Activated naive CD8-positive, alpha-beta T cell treated with anti-CD3 and anti-CD28 coated beads, Interleukin-2, amount 50 U/mL, for 24 hours (primary cell): ENCODE data around the gene IFT122.
"Not testable (repeated sequence)": the region's sequence is repeated elsewhere in the genome, so short reads cannot be mapped to it uniquely, and the experiment has no call there.

Experiments
- ATAC-seq: fragments of 150-1000 bp; cut with Tn5 transposase; one replicate; pipeline ENCODE4 v1.10.0; 2021
- DNase-seq: peaks from one replicate; pipeline ENCODE4 v3.0.0; 2021
- H3K27ac Mint-ChIP-seq: one replicate; pipeline ENCODE4 v1.8.0; 2021; ENCODE audit warnings: mild to moderate bottlenecking, mixed read lengths
- H3K27me3 Mint-ChIP-seq: one replicate; pipeline ENCODE4 v1.8.0; 2021; ENCODE audit warnings: mixed read lengths
- H3K36me3 Mint-ChIP-seq: one replicate; pipeline ENCODE4 v1.8.0; 2021; ENCODE audit warnings: low read depth, mixed read lengths
- H3K4me1 Mint-ChIP-seq: one replicate; pipeline ENCODE4 v1.8.0; 2021; ENCODE audit warnings: mixed read lengths
- H3K4me3 Mint-ChIP-seq: one replicate; pipeline ENCODE4 v1.8.0; 2021; ENCODE audit warnings: mild to moderate bottlenecking, moderate library complexity, mixed read lengths
- H3K9me3 Mint-ChIP-seq: one replicate; pipeline ENCODE4 v1.8.0; 2021; ENCODE audit warnings: mixed read lengths

IFT122 gene

DNA sequence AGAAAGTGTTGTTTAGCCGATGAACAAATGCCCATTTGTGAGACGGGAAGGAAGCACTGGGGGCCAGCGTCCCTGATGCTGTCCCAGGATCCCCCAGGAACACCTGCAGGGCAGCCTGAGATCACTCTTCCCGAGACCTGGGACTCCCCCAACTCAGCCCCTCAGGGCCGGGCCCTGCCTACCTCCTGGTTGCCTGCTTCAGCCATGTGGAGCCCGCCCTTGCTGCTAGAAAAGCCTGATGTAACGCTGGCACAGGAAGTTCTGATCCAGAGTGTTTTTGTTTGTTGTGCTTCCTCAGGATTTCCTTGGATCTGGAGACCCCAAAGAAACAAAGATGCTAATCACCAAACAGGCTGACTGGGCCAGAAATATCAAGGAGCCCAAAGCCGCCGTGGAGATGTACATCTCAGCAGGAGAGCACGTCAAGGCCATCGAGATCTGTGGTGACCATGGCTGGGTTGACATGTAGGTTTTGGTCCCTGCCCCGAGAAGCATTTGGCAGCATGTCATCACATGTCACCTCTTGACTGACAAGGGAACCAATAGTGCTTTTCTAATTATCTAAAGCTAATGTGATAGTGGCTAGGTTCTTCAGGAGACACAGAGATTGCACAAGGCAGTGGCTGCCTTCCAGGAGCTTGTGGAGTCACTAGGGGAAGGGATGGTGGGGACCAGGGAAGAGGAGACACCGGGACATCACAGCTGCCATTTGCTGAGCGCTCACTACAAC, 59.7 kb downstream of the IFT122 start:
- H3K27ac Mint-ChIP-seq, H3K36me3 Mint-ChIP-seq, H3K4me1 Mint-ChIP-seq, H3K9me3 Mint-ChIP-seq, H3K4me3 Mint-ChIP-seq, H3K27me3 Mint-ChIP-seq, DNase-seq, ATAC-seq: not testable (repeated sequence)

DNA sequence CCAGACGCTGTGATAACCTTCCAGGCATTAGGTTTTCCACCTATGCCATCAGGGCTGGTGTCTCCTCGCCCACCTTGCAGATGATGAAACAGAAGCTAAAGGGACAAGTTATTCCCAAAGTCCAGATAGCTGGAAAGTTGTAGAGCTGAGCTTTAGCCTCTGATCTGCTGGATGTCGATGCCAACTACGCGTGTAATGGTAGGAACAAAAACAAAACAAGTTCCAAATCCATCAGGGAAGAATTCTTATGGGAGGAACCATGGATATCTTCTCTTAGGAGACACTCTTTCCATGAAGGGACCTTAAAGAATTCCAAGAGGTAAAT, 60.3 kb downstream of the IFT122 start:
- Mint-ChIP-seq H3K4me1 (no peaks in the 10 kb centered on the region), H3K36me3 (no peaks in the 10 kb centered on the region), H3K9me3 (no peaks in the 10 kb centered on the region), H3K27ac (no peak overlapping the region), H3K27me3 (no peaks in the 10 kb centered on the region), H3K4me3 (no peak overlapping the region)
- no peak for DNase-seq
- ATAC-seq: no peak

GRCh38 chr3:129501630-129502029, 61.6 kb downstream of the IFT122 start:
- no peak for ATAC-seq
- Mint-ChIP-seq H3K27me3 (no peaks in the 10 kb centered on the region), H3K36me3 (no peaks in the 10 kb centered on the region), H3K27ac (no peak overlapping the region), H3K4me3 (no peak overlapping the region), H3K9me3 (no peaks in the 10 kb centered on the region), H3K4me1 (no peaks in the 10 kb centered on the region)
- DNase-seq: no peak

GRCh38 chr3:129502641-129503408, 62.8 kb downstream of the IFT122 start:
- Mint-ChIP-seq H3K9me3 (no peaks in the 10 kb centered on the region), H3K27ac (no peak overlapping the region), H3K36me3 (no peaks in the 10 kb centered on the region), H3K27me3 (no peaks in the 10 kb centered on the region), H3K4me1 (no peaks in the 10 kb centered on the region), H3K4me3 (no peak overlapping the region)
- DNase-seq: no peak
- ATAC-seq: no peak

DNA sequence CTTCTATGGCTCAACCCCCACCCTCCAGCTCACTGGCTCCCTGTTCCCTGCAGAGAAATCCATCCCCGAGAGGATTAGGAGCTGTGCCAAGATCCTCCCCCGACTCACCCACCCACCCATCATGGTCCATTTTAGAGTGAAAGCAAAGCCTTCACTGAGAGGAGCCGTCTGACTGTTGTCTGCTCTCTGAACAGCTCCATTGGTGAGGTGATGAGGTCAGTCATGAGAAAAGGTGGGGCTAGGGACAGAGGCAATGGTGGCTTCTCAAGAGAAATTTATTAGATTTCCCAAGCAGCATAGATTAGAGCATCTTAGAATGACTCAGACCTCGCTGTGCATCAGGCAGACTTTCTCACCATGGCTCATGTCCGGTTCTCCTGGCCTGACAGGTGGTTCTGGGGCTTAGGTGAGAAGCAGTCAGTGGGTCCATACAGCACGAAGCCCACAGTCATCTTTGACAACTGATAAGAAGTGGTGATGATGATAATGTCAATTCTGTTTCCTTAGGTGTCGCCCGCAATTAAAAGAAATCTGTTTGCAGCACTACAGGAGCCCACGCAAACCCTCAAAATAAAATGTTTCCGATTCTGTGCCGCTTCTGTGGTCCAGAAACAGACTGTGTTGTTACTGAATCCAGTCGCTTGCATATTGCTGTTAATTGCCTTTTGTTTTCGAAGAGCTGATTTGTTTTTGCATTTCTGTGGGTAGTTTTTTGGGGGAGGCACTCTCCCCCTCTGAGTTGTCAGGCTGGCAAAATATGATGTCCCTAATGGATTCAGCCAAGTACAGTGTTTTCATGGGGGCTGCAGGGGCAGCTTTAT, 63.7 kb downstream of the IFT122 start:
- Mint-ChIP-seq H3K9me3 (no peaks in the 10 kb centered on the region), H3K27me3 (no peaks in the 10 kb centered on the region), H3K4me3 (no peak overlapping the region), H3K27ac (no peak overlapping the region), H3K4me1 (no peaks in the 10 kb centered on the region), H3K36me3 (no peaks in the 10 kb centered on the region)
- ATAC-seq (no peak), DNase-seq (no peak)

DNA sequence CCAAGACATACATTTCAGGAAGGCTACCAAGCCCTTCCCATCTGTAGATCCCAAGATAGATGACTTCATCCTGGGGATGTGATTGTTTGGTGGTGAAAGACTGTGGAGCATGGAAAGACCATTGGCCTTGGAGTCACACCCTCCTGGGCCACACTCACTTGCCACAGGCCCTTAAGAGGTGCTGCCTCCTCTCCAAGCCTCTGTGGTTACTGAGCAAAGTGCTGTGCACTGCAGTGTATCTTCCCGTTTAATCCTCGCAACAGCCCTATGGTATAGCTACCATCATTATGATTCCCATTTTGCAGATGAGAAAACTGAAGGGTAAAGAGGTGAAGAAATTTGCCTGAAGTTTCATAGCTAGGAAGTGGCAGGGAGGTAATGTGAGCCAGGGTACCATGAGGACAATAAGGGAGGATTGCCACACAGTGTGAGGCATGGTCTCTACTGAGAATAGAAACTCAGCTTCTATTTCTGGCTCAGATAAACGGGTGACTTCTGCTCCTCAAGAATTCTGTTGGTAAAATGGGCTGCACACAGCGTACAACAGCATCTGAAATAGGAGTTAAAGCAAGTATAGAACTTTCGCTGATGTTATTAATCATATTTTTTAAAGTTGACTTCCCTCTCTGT, 64.6 kb downstream of the IFT122 start:
- no peak for DNase-seq
- H3K4me3 Mint-ChIP-seq: no peak overlapping the region
- no peaks in the 10 kb centered on the region for H3K36me3 Mint-ChIP-seq
- H3K4me1 Mint-ChIP-seq: no peaks in the 10 kb centered on the region
- no peaks in the 10 kb centered on the region for H3K27me3 Mint-ChIP-seq
- ATAC-seq: no peak
- H3K9me3 Mint-ChIP-seq: no peaks in the 10 kb centered on the region
- no peak overlapping the region for H3K27ac Mint-ChIP-seq

DNA sequence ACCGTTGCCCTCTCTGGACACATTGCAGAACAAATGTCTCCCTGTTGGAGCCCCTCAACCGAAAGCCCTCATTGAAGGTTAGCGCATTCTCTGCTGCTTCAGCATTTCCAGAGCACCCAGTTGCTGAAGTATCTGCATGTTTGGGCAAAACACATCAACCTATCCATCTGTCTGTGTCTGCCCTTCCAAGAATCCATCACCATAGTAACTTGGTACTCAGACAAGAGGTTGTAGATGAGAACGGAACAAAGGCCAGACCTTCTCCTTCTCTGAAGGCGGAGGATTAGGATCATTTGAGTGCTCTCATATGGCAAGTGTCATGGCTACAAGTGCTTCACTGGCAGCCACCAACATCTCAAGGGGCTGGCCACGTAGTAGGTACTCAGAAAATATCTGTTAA, 65.3 kb downstream of the IFT122 start:
- Mint-ChIP-seq H3K27me3 (no peaks in the 10 kb centered on the region), H3K9me3 (no peaks in the 10 kb centered on the region), H3K4me1 (no peaks in the 10 kb centered on the region), H3K27ac (no peak overlapping the region), H3K4me3 (no peak overlapping the region), H3K36me3 (no peaks in the 10 kb centered on the region)
- DNase-seq (no peak), ATAC-seq (no peak)

DNA sequence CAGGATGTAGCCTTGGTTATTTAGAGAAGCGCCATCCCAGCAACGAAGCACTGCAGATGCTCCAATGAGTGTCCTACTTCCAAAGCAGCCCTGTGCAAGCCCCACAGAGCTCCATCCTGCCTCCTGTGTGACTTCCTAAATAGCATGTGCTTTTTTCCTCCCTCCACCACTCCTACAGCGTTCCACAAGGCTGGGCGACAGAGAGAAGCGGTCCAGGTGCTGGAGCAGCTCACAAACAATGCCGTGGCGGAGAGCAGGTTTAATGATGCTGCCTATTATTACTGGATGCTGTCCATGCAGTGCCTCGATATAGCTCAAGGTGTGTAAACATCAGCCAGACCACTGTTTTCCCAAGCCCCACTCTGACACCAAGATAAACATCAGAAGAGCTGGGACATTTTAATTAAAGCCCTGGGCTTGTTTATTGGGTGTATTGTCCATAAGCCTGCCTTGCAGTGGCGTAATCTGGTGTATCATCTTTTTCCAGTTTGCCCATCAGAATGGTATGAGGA, 66.3 kb downstream of the IFT122 start:
- no peak for ATAC-seq
- H3K4me1 Mint-ChIP-seq: no peaks in the 10 kb centered on the region
- H3K4me3 Mint-ChIP-seq: no peak overlapping the region
- H3K27ac Mint-ChIP-seq: no peak overlapping the region
- H3K36me3 Mint-ChIP-seq: no peaks in the 10 kb centered on the region
- H3K27me3 Mint-ChIP-seq: no peaks in the 10 kb centered on the region
- no peaks in the 10 kb centered on the region for H3K9me3 Mint-ChIP-seq
- no peak for DNase-seq

GRCh38 chr3:129507181-129507831, 67.3 kb downstream of the IFT122 start:
- H3K9me3 Mint-ChIP-seq: no peaks in the 10 kb centered on the region
- H3K4me1 Mint-ChIP-seq: no peaks in the 10 kb centered on the region
- no peaks in the 10 kb centered on the region for H3K27me3 Mint-ChIP-seq
- no peaks in the 10 kb centered on the region for H3K36me3 Mint-ChIP-seq
- no peak for DNase-seq
- H3K27ac Mint-ChIP-seq: no peak overlapping the region
- no peak for ATAC-seq
- no peak overlapping the region for H3K4me3 Mint-ChIP-seq

- Mint-ChIP-seq H3K9me3 (no peaks in the 10 kb centered on the region), H3K4me1 (no peaks in the 10 kb centered on the region), H3K27me3 (no peaks in the 10 kb centered on the region), H3K4me3 (no peak overlapping the region), H3K27ac (no peak overlapping the region), H3K36me3 (no peaks in the 10 kb centered on the region)
- ATAC-seq (no peak), DNase-seq (no peak)
These were observed 72.6 kb downstream of the IFT122 start for GRCh38 chr3:129512595-129512994.

DNA sequence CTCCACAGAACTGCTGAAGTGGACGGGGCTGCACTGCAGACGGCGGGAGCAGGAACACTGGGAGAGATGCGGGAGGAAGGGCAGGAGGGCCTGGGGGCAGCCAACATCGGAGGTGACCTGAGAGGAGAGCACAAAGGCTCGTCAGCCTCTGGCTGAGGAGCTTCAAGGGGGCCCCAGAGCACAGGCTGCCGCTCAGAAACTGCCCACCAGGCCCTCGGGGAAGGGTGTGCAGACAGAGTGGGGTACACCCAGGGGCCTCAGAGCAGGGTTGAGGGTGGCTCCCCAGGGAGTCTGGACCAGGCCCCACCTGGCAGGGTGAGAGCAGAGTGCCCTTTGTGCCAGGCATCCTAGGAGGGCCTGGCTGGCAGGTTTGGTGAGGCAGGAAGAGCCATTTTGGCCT, 73.7 kb downstream of the IFT122 start:
- no peaks in the 10 kb centered on the region for H3K36me3 Mint-ChIP-seq
- DNase-seq (no peak), ATAC-seq (no peak)
- H3K4me3 Mint-ChIP-seq: no peak overlapping the region
- H3K27ac Mint-ChIP-seq: no peak overlapping the region
- no peaks in the 10 kb centered on the region for H3K4me1 Mint-ChIP-seq
- H3K9me3 Mint-ChIP-seq: no peaks in the 10 kb centered on the region
- H3K27me3 Mint-ChIP-seq: no peaks in the 10 kb centered on the region

DNA sequence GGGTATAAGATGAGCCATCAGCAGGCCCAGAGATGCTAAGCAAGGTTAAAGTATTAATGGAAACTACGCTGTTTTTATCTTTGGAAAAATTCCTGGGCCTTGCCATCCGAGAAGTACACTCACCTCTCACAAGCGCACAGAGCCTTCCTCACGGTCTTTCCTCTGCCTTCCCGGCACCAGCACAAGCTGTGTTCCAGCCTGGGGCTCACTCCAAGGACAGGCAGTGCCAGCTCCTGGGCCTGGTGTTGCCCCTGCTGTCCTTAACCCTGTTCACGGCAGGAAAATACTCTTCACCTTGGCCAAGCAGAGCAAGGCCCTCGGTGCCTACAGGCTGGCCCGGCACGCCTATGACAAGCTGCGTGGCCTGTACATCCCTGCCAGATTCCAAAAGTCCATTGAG, 74.1 kb downstream of the IFT122 start:
- H3K27me3 Mint-ChIP-seq: no peaks in the 10 kb centered on the region
- H3K4me3 Mint-ChIP-seq: no peak overlapping the region
- no peaks in the 10 kb centered on the region for H3K9me3 Mint-ChIP-seq
- H3K27ac Mint-ChIP-seq: no peak overlapping the region
- ATAC-seq (no peak), DNase-seq (no peak)
- H3K4me1 Mint-ChIP-seq: no peaks in the 10 kb centered on the region
- no peaks in the 10 kb centered on the region for H3K36me3 Mint-ChIP-seq

DNA sequence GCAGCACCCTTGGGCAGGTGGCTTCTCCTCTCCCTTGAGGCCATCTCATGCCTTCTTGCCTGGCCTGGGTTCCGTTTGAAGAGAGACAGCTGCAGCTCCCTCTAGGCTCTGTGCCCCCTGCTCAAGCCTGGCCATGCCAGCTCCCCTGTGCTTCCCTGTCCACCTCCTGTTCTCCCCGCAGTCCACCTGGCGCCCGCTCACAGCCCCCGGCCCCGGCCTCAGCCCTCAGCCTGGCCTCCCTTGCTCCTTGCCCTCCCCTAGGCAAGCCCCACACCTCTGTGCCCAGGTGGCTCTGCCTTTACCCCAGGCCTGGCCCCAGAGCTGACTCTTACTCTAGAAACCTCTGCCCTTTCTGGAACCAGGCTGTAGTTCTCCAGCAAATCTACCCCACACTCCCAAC, 74.5 kb downstream of the IFT122 start:
- no peaks in the 10 kb centered on the region for H3K36me3 Mint-ChIP-seq
- no peaks in the 10 kb centered on the region for H3K9me3 Mint-ChIP-seq
- H3K4me1 Mint-ChIP-seq: no peaks in the 10 kb centered on the region
- ATAC-seq (no peak), DNase-seq (no peak)
- no peaks in the 10 kb centered on the region for H3K27me3 Mint-ChIP-seq
- no peak overlapping the region for H3K27ac Mint-ChIP-seq
- H3K4me3 Mint-ChIP-seq: no peak overlapping the region

DNA sequence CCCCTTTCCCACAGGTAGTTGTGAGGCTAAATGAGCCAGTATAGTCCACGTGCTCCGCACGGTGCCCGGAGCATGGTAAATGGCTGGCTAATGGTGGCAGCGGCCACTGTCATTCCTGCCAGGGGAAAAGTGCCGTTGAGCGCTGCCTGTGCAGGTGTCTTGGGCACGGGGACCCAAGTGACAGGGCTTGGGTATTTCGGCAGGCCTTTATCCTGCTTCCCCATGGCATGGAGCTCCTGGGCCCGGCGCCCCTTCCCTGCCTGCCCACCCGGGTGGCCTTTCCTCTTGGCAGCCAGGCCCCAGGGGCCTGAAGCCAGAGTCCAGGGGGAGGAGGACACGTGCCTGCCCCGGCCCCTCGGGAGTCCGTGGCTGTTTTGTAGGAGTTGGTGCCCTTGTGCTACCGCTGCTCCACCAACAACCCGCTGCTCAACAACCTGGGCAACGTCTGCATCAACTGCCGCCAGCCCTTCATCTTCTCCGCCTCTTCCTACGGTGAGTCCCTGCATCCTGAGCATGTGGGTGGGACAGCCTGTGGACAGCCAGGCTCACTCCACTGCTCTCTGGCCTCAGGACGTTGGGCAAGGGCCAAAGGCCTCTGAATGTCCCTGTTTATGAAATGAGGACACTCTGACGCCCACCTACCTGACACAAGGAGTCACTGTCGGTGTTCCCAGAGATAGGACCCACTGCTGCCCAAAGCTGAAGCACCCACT, 75.2 kb downstream of the IFT122 start:
- H3K4me3 Mint-ChIP-seq, H3K4me1 Mint-ChIP-seq, DNase-seq, H3K27me3 Mint-ChIP-seq, ATAC-seq, H3K36me3 Mint-ChIP-seq, H3K27ac Mint-ChIP-seq, H3K9me3 Mint-ChIP-seq: not testable (repeated sequence)
